ENCODE results near the gene VAMP1. TPM values are rescaled to one million over a fixed set of nuclear protein-coding genes. Genes with fewer than 3 reads are reported as not detected.

The VAMP1 gene
- total and polyA plus RNA-seq, 9 of the 15 experiments (the other 6 are each of a cell fraction or from before 2014, with no cell fraction given): 0.76 to 13.2 (median 4.2) TPM

DNA sequence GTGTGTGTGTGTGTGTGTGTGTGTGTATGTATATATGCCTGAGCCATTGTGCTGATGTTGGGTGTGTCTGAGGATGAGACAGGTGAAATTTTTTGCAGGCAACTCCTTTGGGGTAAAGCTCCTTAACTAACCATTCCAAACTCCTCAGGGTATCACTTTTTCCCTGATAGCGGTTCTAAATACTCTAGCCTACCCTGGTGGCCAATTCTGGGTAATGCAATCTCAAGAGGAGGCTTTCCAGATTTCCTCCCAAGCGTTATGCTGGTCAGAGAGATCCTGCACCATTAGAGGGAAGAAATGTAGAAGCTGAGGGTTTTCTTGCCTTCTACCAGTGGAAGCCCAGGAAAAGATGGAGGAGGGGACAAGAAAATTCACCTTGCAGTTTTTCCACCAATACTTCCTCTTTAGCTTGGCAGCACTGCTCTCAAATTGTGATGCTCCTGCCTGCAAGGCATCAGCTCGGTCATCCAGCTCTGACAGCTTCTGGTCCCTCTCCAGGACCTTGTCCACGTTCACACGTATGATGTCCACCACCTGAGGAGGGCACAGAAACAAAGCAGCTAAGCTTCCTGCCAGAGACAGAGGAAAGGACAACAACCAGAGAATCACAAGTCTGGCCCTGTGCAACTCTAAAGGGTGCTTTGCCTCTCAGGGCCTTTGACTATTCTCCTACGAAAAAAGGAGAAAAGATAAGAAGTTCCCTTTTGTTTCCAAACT lies 4.9 kb downstream of the VAMP1 start (continued):
- TF ChIP-seq ZNF133 (CRISPR knock-in tag; IDR thresholded peaks at IDR 0.05) (no peak), RAD21 (CRISPR knock-in tag; conservative IDR thresholded peaks at IDR 0.05 in 1 of 2, IDR thresholded peaks at IDR 0.05 in 1 of 2) (peak; percentile 86 to 94), ZNF707 (CRISPR knock-in tag; conservative IDR thresholded peaks at IDR 0.05) (no peak), MBD2 (IDR thresholded peaks at IDR 0.05; ENCODE audit: borderline replicate concordance, low read depth) (no peak), ADNP (tag; IDR thresholded peaks at IDR 0.05) (no peak), KLF1 (tag; IDR thresholded peaks at IDR 0.05) (no peak), KLF16 (IDR thresholded peaks at IDR 0.05) (0 out of 2 replicates have a peak, but pooled peaks have one; percentile 36), NR3C1 (CRISPR knock-in tag; IDR thresholded peaks at IDR 0.05) (no peak), HDGF (IDR thresholded peaks at IDR 0.05) (no peak), ZNF668 (CRISPR knock-in tag; IDR thresholded peaks at IDR 0.05) (no peak), TAL1 (IDR thresholded peaks at IDR 0.05) (no peak), TRIM24 (IDR thresholded peaks at IDR 0.05) (no peak), HMG20B (CRISPR knock-in tag; IDR thresholded peaks at IDR 0.05) (no peak), FOXJ3 (CRISPR knock-in tag; IDR thresholded peaks at IDR 0.05) (no peak), KLF10 (CRISPR knock-in tag; IDR thresholded peaks at IDR 0.05) (no peak), GATAD2A (IDR thresholded peaks at IDR 0.05) (no peak), CREBBP (IDR thresholded peaks at IDR 0.05; ENCODE audit: low read depth, low read length) (no peak), ZNF23 (CRISPR knock-in tag; IDR thresholded peaks at IDR 0.05) (no peak), PHB (CRISPR knock-in tag; IDR thresholded peaks at IDR 0.05) (no peak), ARID2 (IDR thresholded peaks at IDR 0.05) (peak; percentile 45; the same call in 1 of the 2 replicates), PML (IDR thresholded peaks at IDR 0.05; ENCODE audit: low read length) (no peak), WHSC1 (IDR thresholded peaks at IDR 0.05; ENCODE audit: low read length) (no peak), ESRRB (CRISPR knock-in tag; IDR thresholded peaks at IDR 0.05; ENCODE audit: borderline replicate concordance) (no peak), TEAD4 (IDR thresholded peaks at IDR 0.05; ENCODE audit: low read length) (no peak), TEAD4 (CRISPR knock-in tag; IDR thresholded peaks at IDR 0.05; ENCODE audit: borderline replicate concordance) (no peak), CAMTA2 (CRISPR knock-in tag; conservative IDR thresholded peaks at IDR 0.05) (no peak), ZKSCAN1 (IDR thresholded peaks at IDR 0.05; ENCODE audit: low read depth, low read length) (no peak)
- TF ChIP-seq, protein P1, sequence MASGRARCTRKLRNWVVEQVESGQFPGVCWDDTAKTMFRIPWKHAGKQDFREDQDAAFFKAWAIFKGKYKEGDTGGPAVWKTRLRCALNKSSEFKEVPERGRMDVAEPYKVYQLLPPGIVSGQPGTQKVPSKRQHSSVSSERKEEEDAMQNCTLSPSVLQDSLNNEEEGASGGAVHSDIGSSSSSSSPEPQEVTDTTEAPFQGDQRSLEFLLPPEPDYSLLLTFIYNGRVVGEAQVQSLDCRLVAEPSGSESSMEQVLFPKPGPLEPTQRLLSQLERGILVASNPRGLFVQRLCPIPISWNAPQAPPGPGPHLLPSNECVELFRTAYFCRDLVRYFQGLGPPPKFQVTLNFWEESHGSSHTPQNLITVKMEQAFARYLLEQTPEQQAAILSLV (tag; IDR thresholded peaks at IDR 0.05): no peak
- TF ChIP-seq, protein P2, sequence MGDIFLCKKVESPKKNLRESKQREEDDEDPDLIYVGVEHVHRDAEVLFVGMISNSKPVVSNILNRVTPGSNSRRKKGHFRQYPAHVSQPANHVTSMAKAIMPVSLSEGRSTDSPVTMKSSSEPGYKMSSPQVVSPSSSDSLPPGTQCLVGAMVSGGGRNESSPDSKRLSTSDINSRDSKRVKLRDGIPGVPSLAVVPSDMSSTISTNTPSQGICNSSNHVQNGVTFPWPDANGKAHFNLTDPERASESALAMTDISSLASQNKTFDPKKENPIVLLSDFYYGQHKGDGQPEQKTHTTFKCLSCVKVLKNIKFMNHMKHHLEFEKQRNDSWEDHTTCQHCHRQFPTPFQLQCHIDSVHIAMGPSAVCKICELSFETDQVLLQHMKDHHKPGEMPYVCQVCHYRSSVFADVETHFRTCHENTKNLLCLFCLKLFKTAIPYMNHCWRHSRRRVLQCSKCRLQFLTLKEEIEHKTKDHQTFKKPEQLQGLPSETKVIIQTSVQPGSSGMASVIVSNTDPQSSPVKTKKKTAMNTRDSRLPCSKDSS (IDR thresholded peaks at IDR 0.05; ENCODE audit: low read depth, partially characterized antibody): no peak
- TF ChIP-seq, protein P3, sequence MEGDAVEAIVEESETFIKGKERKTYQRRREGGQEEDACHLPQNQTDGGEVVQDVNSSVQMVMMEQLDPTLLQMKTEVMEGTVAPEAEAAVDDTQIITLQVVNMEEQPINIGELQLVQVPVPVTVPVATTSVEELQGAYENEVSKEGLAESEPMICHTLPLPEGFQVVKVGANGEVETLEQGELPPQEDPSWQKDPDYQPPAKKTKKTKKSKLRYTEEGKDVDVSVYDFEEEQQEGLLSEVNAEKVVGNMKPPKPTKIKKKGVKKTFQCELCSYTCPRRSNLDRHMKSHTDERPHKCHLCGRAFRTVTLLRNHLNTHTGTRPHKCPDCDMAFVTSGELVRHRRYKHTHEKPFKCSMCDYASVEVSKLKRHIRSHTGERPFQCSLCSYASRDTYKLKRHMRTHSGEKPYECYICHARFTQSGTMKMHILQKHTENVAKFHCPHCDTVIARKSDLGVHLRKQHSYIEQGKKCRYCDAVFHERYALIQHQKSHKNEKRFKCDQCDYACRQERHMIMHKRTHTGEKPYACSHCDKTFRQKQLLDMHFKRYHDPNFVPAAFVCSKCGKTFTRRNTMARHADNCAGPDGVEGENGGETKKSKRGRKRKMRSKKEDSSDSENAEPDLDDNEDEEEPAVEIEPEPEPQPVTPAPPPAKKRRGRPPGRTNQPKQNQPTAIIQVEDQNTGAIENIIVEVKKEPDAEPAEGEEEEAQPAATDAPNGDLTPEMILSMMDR (IDR thresholded peaks at IDR 0.05 in 2 of 3, conservative IDR thresholded peaks at IDR 0.05 in 1 of 3; ENCODE audit: insufficient read depth in 2 of 3, low read depth in 1 of 3, low read length in 3 of 3): peak; percentile 76 to 91 (median 80)
